Parathyroid adenoma (tissue), 2 donors: ENCODE measurements around the gene PTOV1.
A peak's percentile ranks its signal among the peaks of the same experiment; 100 is the strongest.

Experiments
- H2AFZ ChIP-seq: fragments of 300-600 bp; sonication (generic); one replicate; pipeline ENCODE4 v1.7.0; 2017; ENCODE audit warnings: antibody characterized with exemption, mild to moderate bottlenecking
- H3K27ac ChIP-seq: fragments of 300-600 bp; sonication (generic); one replicate; pipeline ENCODE4 v1.7.0; 2017
- H3K27me3 ChIP-seq: fragments of 300-600 bp; sonication (generic); one replicate; pipeline ENCODE4 v1.7.0; 2017; ENCODE audit warnings: low read length; ENCODE audit not compliant: control insufficient read depth, insufficient read depth
- H3K36me3 ChIP-seq: fragments of 300-600 bp; sonication (generic); one replicate; pipeline ENCODE4 v1.7.0; 2017; ENCODE audit warnings: low read length; ENCODE audit not compliant: control insufficient read depth, insufficient read depth
- H3K4me1 ChIP-seq: fragments of 300-600 bp; sonication (generic); one replicate; pipeline ENCODE4 v1.7.0; 2017; ENCODE audit warnings: control low read depth
- H3K4me2 ChIP-seq: fragments of 300-600 bp; sonication (generic); one replicate; pipeline ENCODE4 v1.7.0; 2017; ENCODE audit warnings: low read length
- H3K4me3 ChIP-seq: fragments of 300-600 bp; sonication (generic); one replicate; pipeline ENCODE4 v1.7.0; 2017; ENCODE audit warnings: low read depth, low read length
- H3K79me2 ChIP-seq: fragments of 300-600 bp; sonication (generic); one replicate; pipeline ENCODE4 v1.7.0; 2017; ENCODE audit warnings: control low read depth
- H3K9ac ChIP-seq: fragments of 300-600 bp; sonication (generic); one replicate; pipeline ENCODE4 v1.7.0; 2017; ENCODE audit warnings: mild to moderate bottlenecking
- H3K9me3 ChIP-seq: fragments of 300-600 bp; sonication (generic); one replicate; pipeline ENCODE4 v1.7.0; 2017; ENCODE audit warnings: low read length; ENCODE audit not compliant: control insufficient read depth
- TF ChIP-seq, protein P1 (sequence below): fragments of 300-600 bp; sonication (generic); IDR thresholded peaks from one replicate; pipeline ENCODE4 v1.7.0; 2017; ENCODE audit warnings: antibody characterized with exemption, mild to moderate bottlenecking
- donor health status: primary hyperparathyroidism.

The PTOV1 gene

DNA sequence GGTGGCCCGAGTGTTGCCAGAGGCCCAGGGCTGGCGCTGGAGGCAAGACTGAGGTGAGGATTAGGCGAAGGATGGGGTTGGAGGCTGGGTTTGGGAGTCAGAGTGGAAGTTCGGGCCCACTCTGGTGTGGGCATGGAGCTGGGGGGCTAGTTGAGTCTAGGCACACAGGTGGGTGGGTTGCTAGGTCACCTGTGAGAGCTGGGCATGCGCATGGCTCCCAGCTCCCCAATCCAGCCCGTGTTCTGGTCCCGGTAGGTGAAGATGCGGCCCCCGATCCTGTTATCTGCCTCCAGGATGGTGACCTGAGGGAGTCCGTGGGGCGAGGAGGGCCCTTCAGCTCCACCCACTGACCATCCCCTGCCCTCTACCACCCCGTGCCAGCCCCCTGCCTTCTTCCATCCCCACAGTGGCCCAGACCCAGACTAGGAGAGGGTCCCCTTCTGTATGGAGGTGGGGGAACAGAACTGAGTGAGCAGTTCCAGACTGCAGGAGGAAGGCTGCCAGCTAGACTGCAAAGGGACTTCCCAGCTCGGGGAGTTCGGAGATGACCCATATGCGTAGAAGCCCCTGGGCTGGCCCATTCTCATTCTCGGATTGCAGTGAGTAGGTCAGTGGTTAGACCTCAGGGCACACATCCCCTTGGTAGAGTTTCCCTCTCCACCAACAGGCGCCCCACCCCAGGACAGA is 44.1 kb downstream of the PTOV1 start:
- Histone ChIP-seq H3K27ac (no peak overlapping the region), H3K79me2 (no peaks in the 10 kb centered on the region), H3K4me1 (no peaks in the 10 kb centered on the region), H3K9me3 (no peaks in the 10 kb centered on the region), H3K9ac (no peak overlapping the region), H3K4me3 (no peak overlapping the region), H2AFZ (no peak overlapping the region), H3K4me2 (no peak overlapping the region), H3K27me3 (no peaks in the 10 kb centered on the region), H3K36me3 (no peaks in the 10 kb centered on the region)
- TF ChIP-seq, protein P1, sequence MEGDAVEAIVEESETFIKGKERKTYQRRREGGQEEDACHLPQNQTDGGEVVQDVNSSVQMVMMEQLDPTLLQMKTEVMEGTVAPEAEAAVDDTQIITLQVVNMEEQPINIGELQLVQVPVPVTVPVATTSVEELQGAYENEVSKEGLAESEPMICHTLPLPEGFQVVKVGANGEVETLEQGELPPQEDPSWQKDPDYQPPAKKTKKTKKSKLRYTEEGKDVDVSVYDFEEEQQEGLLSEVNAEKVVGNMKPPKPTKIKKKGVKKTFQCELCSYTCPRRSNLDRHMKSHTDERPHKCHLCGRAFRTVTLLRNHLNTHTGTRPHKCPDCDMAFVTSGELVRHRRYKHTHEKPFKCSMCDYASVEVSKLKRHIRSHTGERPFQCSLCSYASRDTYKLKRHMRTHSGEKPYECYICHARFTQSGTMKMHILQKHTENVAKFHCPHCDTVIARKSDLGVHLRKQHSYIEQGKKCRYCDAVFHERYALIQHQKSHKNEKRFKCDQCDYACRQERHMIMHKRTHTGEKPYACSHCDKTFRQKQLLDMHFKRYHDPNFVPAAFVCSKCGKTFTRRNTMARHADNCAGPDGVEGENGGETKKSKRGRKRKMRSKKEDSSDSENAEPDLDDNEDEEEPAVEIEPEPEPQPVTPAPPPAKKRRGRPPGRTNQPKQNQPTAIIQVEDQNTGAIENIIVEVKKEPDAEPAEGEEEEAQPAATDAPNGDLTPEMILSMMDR: no peak

DNA sequence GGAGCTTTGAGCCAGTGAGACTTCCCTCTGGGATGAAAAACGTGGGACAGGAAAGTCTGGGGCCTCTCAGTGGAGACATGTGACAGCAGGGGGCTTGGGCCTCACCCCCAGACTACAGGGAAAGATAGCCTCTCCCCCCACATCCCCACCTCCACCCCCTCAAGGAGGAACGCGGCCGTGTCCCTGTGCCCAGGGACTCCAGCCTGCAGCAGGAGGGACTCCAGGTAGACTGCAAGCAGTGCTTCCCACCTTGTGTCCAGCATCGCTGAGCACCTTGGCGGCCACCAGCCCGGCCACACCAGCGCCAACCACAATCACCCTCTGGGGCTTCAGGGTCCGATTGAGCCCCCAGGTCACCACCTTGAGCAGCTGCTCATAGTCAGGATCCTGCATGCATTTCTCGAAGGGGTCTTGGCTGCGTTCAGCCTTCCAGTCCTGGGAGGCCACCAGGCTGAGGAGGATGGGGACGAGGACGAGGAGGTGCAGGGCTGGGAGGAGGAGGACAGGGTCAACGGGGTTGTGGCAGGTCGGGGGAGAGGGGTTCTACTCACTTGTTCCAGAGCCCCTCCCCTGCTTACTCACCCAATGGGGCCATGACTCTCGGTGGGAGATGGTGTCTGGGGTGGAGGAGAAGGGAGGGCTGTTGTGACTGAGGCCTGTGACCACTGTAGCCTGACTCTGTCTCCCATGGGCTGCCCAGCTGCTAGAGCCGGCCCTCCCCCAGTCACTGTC is 44.8 kb downstream of the PTOV1 start:
- no peaks in the 10 kb centered on the region for H3K27me3 ChIP-seq
- no peak overlapping the region for H3K9ac ChIP-seq
- H3K79me2 ChIP-seq: no peaks in the 10 kb centered on the region
- H3K9me3 ChIP-seq: no peaks in the 10 kb centered on the region
- no peaks in the 10 kb centered on the region for H3K36me3 ChIP-seq
- no peaks in the 10 kb centered on the region for H3K4me1 ChIP-seq
- no peak overlapping the region for H3K4me3 ChIP-seq
- H2AFZ ChIP-seq: no peak overlapping the region
- TF ChIP-seq, protein P1: no peak
- H3K27ac ChIP-seq: no peak overlapping the region
- H3K4me2 ChIP-seq: no peak overlapping the region

DNA sequence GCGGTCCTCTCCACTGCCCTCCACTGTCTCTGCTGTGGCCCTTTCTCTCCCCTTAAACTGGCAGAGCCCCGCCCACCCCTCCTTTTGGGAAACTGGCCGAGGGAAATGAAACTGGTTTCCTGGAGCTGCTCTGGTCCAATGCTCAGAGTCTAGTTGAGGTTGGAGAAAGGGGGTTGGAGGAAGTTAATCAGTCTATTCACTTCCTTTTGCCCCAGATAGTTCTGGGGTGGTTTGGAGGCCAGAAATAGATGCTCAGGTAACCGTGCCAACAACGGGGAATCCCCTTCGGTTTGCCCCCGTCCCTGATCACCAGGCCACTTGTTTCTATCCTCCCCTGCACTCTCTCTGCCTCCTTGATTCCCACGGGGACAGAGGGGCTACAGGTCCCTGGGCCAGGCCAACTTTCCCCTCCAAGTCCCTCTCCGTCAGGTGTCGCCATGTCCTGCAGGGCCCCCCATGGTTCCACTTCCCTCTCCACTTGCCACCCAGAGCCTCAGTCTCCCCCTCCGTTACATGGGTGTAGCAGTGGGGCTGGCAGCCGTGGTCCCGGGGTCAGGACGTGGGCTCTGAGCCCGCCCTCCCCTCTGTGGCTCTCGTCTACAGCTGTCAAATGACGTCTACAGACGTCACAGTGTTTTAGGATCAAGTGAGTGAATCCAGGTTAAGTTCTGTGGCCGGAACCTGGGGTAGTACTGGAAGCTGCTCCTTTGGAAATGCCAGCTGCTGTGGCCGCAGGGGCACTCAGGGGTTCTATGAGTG is 46.1 kb downstream of the PTOV1 start, which contains the start of gene IL4I1:
TSS of gene IL4I1 (minus strand) at position 25 of the 759 bp plus-strand sequence. CDS start 727 bp downstream, outside the sequence.
- no peak within 1 kb of the TSS for H3K9ac ChIP-seq
- TF ChIP-seq, protein P1: no peak
- H3K4me2 ChIP-seq: no peak within 1 kb of the TSS
- H3K79me2 ChIP-seq: no peaks in the 10 kb centered on the region
- H3K27me3 ChIP-seq: no peaks in the 10 kb centered on the region
- no peaks in the 10 kb centered on the region for H3K9me3 ChIP-seq
- no peak within 1 kb of the TSS for H3K27ac ChIP-seq
- H2AFZ ChIP-seq: peak within 1 kb of the TSS; percentile 28
- H3K4me3 ChIP-seq: no peak within 1 kb of the TSS
- no peaks in the 10 kb centered on the region for H3K4me1 ChIP-seq
- no peaks in the 10 kb centered on the region for H3K36me3 ChIP-seq

DNA sequence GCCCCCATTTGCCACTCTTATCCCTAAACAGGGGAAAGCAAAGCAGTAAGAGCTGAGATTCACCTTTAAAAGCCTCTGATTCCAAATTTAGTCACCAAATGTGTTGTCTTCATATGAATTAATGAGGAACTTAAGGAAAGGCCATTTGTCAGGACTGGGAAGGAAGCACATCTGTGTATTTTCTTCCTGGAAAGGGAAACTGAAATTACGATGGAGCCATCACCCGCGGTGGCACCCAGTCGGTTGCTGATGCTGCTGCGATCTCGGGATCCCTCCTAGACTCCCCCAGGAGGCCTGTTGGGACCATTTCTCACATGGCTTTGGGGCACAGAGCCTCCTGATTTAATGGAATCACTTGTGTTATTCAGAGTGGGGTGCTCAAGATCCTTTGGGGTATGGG is 53.2 kb downstream of the PTOV1 start:
- Histone ChIP-seq H3K79me2 (peaks cover 4% of the 10 kb centered on the region), H3K36me3 (no peaks in the 10 kb centered on the region), H3K4me1 (no peaks in the 10 kb centered on the region), H2AFZ (no peak overlapping the region), H3K4me3 (no peak overlapping the region), H3K27me3 (no peaks in the 10 kb centered on the region), H3K9ac (no peak overlapping the region), H3K9me3 (no peaks in the 10 kb centered on the region), H3K4me2 (no peak overlapping the region), H3K27ac (no peak overlapping the region)
- TF ChIP-seq, protein P1: no peak
